Neuronal stem cell (in vitro differentiated cells): ENCODE results near the gene HPGDS.

Experiments used
- DNase-seq: peaks from one replicate; pipeline ENCODE4 v3.0.0-alpha.2; 2013; ENCODE audit warnings: low spot score
- H2AFZ ChIP-seq: one replicate; pipeline ENCODE4 v1.6.1; 2013; ENCODE audit warnings: mild to moderate bottlenecking, low read length, inconsistent platforms
- H2AK5ac ChIP-seq: 2 replicates; pipeline ENCODE4 v1.6.1; 2013; ENCODE audit warnings: low read depth, mild to moderate bottlenecking, inconsistent platforms, low read length, moderate library complexity, mixed read lengths
- H2BK120ac ChIP-seq: 2 replicates; pipeline ENCODE4 v1.6.1; 2013; ENCODE audit warnings: low read depth, mild to moderate bottlenecking, inconsistent platforms, low read length, moderate library complexity, mixed read lengths
- H2BK12ac ChIP-seq: one replicate; pipeline ENCODE4 v1.6.1; 2013; ENCODE audit warnings: low read length, inconsistent platforms
- H2BK15ac ChIP-seq: 2 replicates; pipeline ENCODE4 v1.6.1; 2013; ENCODE audit warnings: mild to moderate bottlenecking, low read length, inconsistent platforms, mixed read lengths
- H2BK5ac ChIP-seq: one replicate; pipeline ENCODE4 v1.6.1; 2013; ENCODE audit warnings: inconsistent platforms, mild to moderate bottlenecking, low read length, moderate library complexity
- H3K14ac ChIP-seq: one replicate; pipeline ENCODE4 v1.6.1; 2013; ENCODE audit warnings: low read length, inconsistent platforms
- H3K18ac ChIP-seq: 2 replicates; pipeline ENCODE4 v1.6.1; 2013; ENCODE audit warnings: low read length, inconsistent platforms
- H3K23ac ChIP-seq: 2 replicates; pipeline ENCODE4 v1.6.1; 2013; ENCODE audit warnings: low read depth, mild to moderate bottlenecking, mixed read lengths, low read length, inconsistent platforms; ENCODE audit not compliant: poor library complexity
- H3K27ac ChIP-seq: replicated peaks from 3 replicates; pipeline ENCODE4 v1.5.1; 2013; ENCODE audit warnings: low read length, inconsistent platforms
- H3K27me3 ChIP-seq, 3 experiments: 2 replicates each; pipeline ENCODE4 v1.6.1; 2013; ENCODE audit warnings: low read length in 3 of 3, mild to moderate bottlenecking in 2 of 3, inconsistent platforms in 1 of 3, low read depth in 1 of 3, mixed read lengths in 1 of 3, moderate library complexity in 1 of 3; ENCODE audit not compliant: control insufficient read depth in 3 of 3, insufficient read depth in 3 of 3
- H3K36me3 ChIP-seq, 2 donors: replicated peaks in 1 of 2; 2 replicates each; pipeline ENCODE4 v1.6.1; 2013; ENCODE audit warnings: low read length in 2 of 2; ENCODE audit not compliant: control insufficient read depth in 2 of 2, insufficient read depth in 2 of 2
- H3K4ac ChIP-seq: 2 replicates; pipeline ENCODE4 v1.6.1; 2013; ENCODE audit warnings: inconsistent platforms, mild to moderate bottlenecking, low read length, moderate library complexity
- H3K4me1 ChIP-seq, 2 donors: 1 replicate in 1 of 2; 2 replicates in 1 of 2; pipeline ENCODE4 v1.6.1; 2013; ENCODE audit warnings: low read length in 2 of 2, low read depth in 1 of 2; ENCODE audit not compliant: control insufficient read depth in 2 of 2, insufficient read depth in 1 of 2
- H3K4me2 ChIP-seq: one replicate; pipeline ENCODE4 v1.6.1; 2013; ENCODE audit warnings: mild to moderate bottlenecking, low read length, inconsistent platforms; ENCODE audit not compliant: insufficient read depth, poor library complexity, severe bottlenecking
- H3K4me3 ChIP-seq, 2 donors: 2 replicates each; pipeline ENCODE4 v1.5.1; 2013; ENCODE audit warnings: low read length in 2 of 2, mild to moderate bottlenecking in 2 of 2, inconsistent platforms in 1 of 2, moderate library complexity in 1 of 2
- H3K79me1 ChIP-seq: one replicate; pipeline ENCODE4 v1.6.1; 2013; ENCODE audit warnings: low read depth, mild to moderate bottlenecking, inconsistent platforms, low read length, moderate library complexity
- H3K9ac ChIP-seq: one replicate; pipeline ENCODE4 v1.6.1; 2013; ENCODE audit warnings: mild to moderate bottlenecking, low read depth, low read length, inconsistent platforms; ENCODE audit not compliant: poor library complexity
- H3K9me3 ChIP-seq, 2 donors: replicated peaks in 1 of 2; 2 replicates each; pipeline versions ENCODE3 to v1.6.1; 2013; ENCODE audit warnings: low read length in 2 of 2, mild to moderate bottlenecking in 2 of 2, inconsistent platforms in 1 of 2, low read depth in 1 of 2, mixed read lengths in 1 of 2, moderate library complexity in 1 of 2; ENCODE audit not compliant: control insufficient read depth in 2 of 2, insufficient read depth in 1 of 2
- H4K8ac ChIP-seq: one replicate; pipeline ENCODE4 v1.6.1; 2013; ENCODE audit warnings: low read depth, mild to moderate bottlenecking, inconsistent platforms, low read length, moderate library complexity
- H4K91ac ChIP-seq: one replicate; pipeline ENCODE4 v1.6.1; 2013; ENCODE audit warnings: low read length, low read depth, mild to moderate bottlenecking, inconsistent platforms; ENCODE audit not compliant: poor library complexity
- WGBS, 2 donors: extraction: QIAGEN DNeasy Blood & Tissue Kit; methylation state at CpG; one replicate each; pipeline ENCODE4 v1.1.7; 2013; ENCODE audit warnings: missing lambda C conversion rate in 2 of 2, mixed read lengths in 1 of 2; ENCODE audit not compliant: insufficient read length in 2 of 2, insufficient replicate concordance in 1 of 2; ENCODE audit errors: extremely low coverage in 2 of 2; 5-methylcytosine and 5-hydroxymethylcytosine counted together

HPGDS gene

DNA sequence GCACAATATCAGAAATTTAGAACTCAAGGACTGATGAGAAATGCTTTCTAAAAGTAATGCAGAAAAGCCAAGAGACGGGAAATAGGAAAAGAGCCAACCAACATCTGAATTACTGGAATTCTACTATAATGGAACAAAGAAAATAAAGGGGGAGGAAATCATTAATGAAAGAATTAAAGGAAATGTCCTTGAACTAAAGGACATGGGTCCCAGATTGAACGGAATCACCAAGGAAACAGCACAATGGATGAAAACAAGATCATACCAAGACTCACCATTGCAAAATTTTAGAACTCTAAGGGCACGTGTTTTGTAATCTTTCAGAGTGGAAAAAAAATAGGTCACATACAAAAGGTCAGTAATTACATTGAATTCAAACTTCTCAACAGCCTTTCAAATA is 35.9 kb downstream of the HPGDS start:
- H3K27me3 ChIP-seq = no peaks in the 10 kb centered on the region
- no peak overlapping the region for H3K18ac ChIP-seq
- no peak overlapping the region for H2BK5ac ChIP-seq
- no peak overlapping the region for H4K91ac ChIP-seq
- H3K4me1 ChIP-seq = peaks cover 0 to 12% of the 10 kb centered on the region in 2 donors
- no peak overlapping the region for H3K27ac ChIP-seq
- no peak overlapping the region for H3K14ac ChIP-seq
- H2AFZ ChIP-seq = peak overlapping the region; percentile 24
- H3K9me3 ChIP-seq = no peaks in the 10 kb centered on the region
- no peak overlapping the region for H3K9ac ChIP-seq
- no peak overlapping the region for H2BK15ac ChIP-seq
- no peak overlapping the region for H3K4me3 ChIP-seq
- H2BK12ac ChIP-seq = no peak overlapping the region
- H2AK5ac ChIP-seq = no peak overlapping the region
- H3K36me3 ChIP-seq = no peaks in the 10 kb centered on the region
- H3K79me1 ChIP-seq = no peaks in the 10 kb centered on the region
- H2BK120ac ChIP-seq = no peak overlapping the region
- no peak overlapping the region for H4K8ac ChIP-seq
- DNase-seq = no peak
- H3K4ac ChIP-seq = no peak overlapping the region
- WGBS, 2 donors = no CpG with 5 or more reads among the region's 3 CpGs
- no peak overlapping the region for H3K23ac ChIP-seq
- no peak overlapping the region for H3K4me2 ChIP-seq

GRCh38 chr4:94305466-94306225 is 37.0 kb downstream of the HPGDS start:
- Histone ChIP-seq H3K27me3 (no peaks in the 10 kb centered on the region), H3K4me2 (no peak overlapping the region), H2BK15ac (no peak overlapping the region), H2BK5ac (no peak overlapping the region), H3K36me3 (no peaks in the 10 kb centered on the region), H3K4ac (no peak overlapping the region), H3K4me1 (peaks cover 0 to 12% of the 10 kb centered on the region in 2 donors), H3K18ac (no peak overlapping the region), H3K4me3 (no peak overlapping the region), H4K8ac (no peak overlapping the region), H2AFZ (no peak overlapping the region), H2BK120ac (no peak overlapping the region), H3K23ac (no peak overlapping the region), H3K9me3 (no peaks in the 10 kb centered on the region), H2AK5ac (no peak overlapping the region), H2BK12ac (no peak overlapping the region), H3K14ac (no peak overlapping the region), H3K79me1 (no peaks in the 10 kb centered on the region), H3K27ac (no peak overlapping the region), H4K91ac (peak overlapping the region; percentile 1), H3K9ac (no peak overlapping the region)
- DNase-seq = no peak
- no CpG with 5 or more reads among the region's 5 CpGs for WGBS, 2 donors

- Histone ChIP-seq H3K36me3 (no peaks in the 10 kb centered on the region), H2BK15ac (no peak overlapping the region), H4K91ac (no peak overlapping the region), H3K4me1 (peaks cover 0 to 12% of the 10 kb centered on the region in 2 donors), H3K23ac (no peak overlapping the region), H3K4me3 (no peak overlapping the region), H2BK12ac (no peak overlapping the region), H3K27ac (no peak overlapping the region), H3K9ac (no peak overlapping the region), H3K4me2 (no peak overlapping the region), H2BK5ac (no peak overlapping the region), H3K14ac (no peak overlapping the region), H3K18ac (no peak overlapping the region), H4K8ac (no peak overlapping the region), H3K9me3 (no peaks in the 10 kb centered on the region), H2AFZ (no peak overlapping the region), H2BK120ac (no peak overlapping the region), H3K27me3 (no peaks in the 10 kb centered on the region), H2AK5ac (no peak overlapping the region), H3K4ac (no peak overlapping the region), H3K79me1 (no peaks in the 10 kb centered on the region)
- no CpG with 5 or more reads among the region's 2 CpGs for WGBS, 2 donors
- peak; percentile 9 for DNase-seq
Measured at GRCh38 chr4:94304365-94304971, 38.2 kb downstream of the HPGDS start.

GRCh38 chr4:94302191-94302590 is 40.4 kb downstream of the HPGDS start:
- Histone ChIP-seq H3K4me2 (no peak overlapping the region), H4K91ac (no peak overlapping the region), H2BK120ac (no peak overlapping the region), H3K9me3 (no peaks in the 10 kb centered on the region), H2AK5ac (no peak overlapping the region), H3K14ac (no peak overlapping the region), H2BK5ac (no peak overlapping the region), H2AFZ (no peak overlapping the region), H3K27me3 (no peaks in the 10 kb centered on the region), H3K4me3 (no peak overlapping the region), H3K79me1 (no peaks in the 10 kb centered on the region), H4K8ac (no peak overlapping the region), H3K36me3 (no peaks in the 10 kb centered on the region), H3K4ac (no peak overlapping the region), H3K23ac (no peak overlapping the region), H2BK15ac (no peak overlapping the region), H3K18ac (no peak overlapping the region), H2BK12ac (no peak overlapping the region), H3K9ac (no peak overlapping the region), H3K4me1 (peaks cover 0 to 12% of the 10 kb centered on the region in 2 donors), H3K27ac (no peak overlapping the region)
- no CpG with 5 or more reads among the region's 2 CpGs for WGBS, 2 donors
- DNase-seq = no peak
